A172 (cell line): ENCODE data around the gene TMF1. TPM values are rescaled to one million over a fixed set of nuclear protein-coding genes. Genes with fewer than 3 reads are reported as not detected.

Source experiments
- DNase-seq: peaks from one replicate; pipeline ENCODE4 v3.0.0-alpha.2; 2015; ENCODE audit warnings: low spot score
- total RNA-seq: library from RNA; depleted of rRNA; stranded (reverse); fragments of >200 nt; shearing (Covaris generic); gene quantifications from 2 replicates; pipeline ENCODE4 v1.2.3, GENCODE V29; 2014; rRNA removed

Gene TMF1, protein sequence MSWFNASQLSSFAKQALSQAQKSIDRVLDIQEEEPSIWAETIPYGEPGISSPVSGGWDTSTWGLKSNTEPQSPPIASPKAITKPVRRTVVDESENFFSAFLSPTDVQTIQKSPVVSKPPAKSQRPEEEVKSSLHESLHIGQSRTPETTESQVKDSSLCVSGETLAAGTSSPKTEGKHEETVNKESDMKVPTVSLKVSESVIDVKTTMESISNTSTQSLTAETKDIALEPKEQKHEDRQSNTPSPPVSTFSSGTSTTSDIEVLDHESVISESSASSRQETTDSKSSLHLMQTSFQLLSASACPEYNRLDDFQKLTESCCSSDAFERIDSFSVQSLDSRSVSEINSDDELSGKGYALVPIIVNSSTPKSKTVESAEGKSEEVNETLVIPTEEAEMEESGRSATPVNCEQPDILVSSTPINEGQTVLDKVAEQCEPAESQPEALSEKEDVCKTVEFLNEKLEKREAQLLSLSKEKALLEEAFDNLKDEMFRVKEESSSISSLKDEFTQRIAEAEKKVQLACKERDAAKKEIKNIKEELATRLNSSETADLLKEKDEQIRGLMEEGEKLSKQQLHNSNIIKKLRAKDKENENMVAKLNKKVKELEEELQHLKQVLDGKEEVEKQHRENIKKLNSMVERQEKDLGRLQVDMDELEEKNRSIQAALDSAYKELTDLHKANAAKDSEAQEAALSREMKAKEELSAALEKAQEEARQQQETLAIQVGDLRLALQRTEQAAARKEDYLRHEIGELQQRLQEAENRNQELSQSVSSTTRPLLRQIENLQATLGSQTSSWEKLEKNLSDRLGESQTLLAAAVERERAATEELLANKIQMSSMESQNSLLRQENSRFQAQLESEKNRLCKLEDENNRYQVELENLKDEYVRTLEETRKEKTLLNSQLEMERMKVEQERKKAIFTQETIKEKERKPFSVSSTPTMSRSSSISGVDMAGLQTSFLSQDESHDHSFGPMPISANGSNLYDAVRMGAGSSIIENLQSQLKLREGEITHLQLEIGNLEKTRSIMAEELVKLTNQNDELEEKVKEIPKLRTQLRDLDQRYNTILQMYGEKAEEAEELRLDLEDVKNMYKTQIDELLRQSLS
- 20.3 and 24.4 TPM in 2 replicates for total RNA-seq

DNA sequence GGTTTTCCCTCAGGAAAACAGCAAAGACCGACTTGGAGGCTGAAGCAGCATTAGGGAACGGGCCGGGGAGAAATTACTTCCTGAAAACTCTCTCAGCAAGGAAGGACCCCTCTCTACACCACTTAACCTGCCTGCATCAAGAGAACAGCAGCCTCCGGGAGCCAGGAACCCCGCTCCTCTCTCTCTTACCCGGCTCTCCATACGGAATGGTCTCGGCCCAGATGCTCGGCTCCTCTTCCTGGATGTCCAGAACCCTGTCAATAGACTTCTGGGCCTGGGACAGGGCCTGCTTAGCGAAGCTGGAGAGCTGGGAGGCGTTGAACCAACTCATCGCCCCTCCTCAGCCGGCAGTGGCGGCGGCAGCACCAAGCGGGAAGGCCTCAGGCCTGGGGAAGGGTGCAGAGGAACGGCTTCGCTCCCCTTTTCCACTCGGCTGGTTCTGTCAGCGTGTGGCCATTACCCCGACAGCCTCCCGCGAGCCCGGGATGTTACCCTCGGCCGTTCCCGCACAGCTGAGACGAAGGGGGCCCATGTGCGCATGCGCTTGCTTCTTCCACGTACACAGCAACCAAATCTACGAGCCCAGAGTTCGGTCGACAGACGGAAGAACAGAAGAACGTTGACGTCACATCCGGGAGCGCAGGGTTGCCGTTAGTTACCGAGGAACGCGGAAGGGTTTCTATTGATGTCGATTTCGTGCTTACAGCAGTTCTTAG is at the start of gene TMF1:
TMF1 (minus strand) TSS at position 578 of the 716 bp plus-strand sequence; CDS start at position 331, 247 bp downstream.
- DNase-seq, result peak; percentile 95

DNA sequence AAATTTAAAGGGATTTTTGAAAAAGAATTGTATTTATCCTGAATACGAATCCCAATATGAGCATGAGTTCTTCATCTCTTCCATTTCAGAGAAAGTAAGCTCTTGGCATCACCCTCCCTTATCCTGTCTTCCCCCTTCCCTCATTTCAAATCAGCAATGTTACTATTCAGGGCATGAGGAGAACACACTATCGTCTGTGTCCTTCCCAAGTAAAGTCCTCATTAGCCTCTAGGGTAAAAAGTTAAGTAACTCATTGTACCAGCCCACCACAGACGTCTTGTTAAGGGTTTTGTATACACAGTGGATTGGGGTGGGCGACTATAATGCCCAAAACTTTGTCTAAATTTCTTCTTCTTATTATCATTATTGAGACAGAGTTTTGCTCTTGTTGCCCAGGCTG is 47.4 kb upstream of the TMF1 start:
- no peak for DNase-seq

DNA sequence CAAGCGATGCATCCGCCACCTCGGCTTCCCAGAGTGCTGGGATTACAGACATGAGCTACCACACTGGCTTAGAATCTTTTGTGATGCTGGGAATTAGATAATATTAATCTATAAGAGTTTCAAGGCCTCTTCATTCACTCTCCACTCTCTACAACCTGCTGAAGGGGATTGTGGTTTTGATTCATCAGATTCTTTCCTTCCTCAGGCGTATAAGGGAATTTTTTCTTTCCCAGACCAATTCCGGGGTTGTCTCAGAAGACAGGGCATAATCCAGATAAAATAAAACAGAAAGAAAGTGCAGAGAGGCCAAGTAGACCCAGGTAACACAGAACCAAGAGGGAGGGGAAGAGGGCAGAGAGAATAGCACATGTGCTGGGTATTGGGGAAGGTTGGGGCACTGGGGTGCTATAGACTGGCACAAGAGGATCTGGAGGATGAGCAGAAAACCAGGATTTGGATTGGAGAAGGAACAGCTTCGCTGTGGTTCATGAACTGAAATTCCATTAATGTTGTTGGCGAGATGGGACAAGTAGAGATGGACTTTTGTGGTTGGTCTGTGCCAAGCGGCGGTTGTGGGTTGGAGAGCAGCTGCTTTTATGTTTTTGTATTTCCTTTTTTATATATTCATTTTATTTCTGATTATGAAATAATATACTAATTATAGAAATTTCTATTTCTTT is 45.4 kb upstream of the TMF1 start:
- no peak for DNase-seq

DNA sequence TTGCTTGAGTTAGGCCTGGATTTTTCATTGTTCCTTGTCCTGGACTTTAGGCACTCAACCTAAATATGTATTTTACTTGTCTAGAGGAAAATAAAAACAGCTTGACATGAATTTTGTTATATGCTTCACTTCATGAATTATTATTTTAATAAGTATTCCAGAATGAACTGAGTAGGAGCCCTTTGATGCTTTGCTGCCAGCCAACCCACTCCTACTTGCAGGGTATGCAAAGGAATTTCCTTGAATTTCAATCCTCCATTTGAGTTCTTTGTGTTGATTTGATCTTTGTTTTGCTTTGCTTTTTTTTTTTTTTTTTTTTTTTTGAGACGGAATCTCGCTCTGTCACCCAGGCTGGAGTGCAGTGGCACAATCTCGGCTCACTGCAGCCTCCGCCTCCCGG is 44.2 kb upstream of the TMF1 start:
- no peak for DNase-seq

DNA sequence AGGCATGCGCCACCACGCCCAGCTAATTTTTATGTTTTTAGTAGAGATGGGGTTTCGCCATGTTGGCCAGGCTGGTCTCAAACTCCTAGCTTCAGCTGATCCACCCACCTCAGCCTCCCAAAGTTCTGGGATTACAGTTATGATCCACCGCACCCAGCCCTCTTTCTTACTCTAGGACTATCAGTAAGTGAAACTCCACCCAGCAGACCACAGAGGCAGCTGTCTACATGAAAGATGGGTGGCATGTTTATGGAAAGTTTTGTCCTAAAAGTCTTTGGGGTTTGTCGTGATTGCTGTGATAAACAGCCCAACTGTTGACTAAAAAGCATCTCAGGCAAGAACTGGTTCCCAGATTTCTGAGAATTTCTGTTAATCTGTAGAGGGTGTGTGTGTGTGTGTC is 43.5 kb upstream of the TMF1 start:
- DNase-seq, result no peak

DNA sequence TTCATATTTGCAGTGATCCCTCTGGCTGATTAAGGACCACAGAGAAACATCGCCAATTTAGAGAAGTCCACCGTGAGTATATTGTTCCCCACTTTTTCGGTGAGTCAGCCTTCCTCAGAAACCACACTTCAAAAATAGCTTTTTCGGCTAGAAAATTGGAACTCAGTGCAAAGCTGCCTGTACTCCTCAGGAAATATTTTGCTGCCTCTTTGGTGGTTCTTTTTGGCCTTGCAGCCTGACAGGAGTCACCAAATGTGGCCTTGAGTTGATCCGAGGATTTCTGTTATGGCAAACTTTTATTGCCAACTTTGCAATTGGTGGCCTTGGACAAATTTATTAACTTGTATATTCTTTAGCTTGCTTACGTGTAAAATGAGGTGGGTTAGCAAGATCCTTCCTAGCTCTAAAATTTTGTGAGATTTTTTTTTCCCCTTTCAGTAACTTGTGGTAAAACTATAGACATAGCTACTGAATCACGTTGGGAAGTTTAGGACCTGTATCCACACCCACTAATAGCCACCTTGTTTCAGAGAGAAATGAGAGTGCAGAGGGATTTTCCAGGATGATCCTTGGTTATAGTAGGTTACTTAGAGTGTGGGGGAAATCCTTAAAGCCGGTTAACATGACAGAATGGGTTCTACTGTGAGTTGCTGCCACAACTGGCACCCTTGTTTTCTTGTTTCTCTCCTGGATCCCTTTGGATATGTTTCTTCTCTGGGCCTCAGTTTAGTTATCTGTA is 42.5 kb upstream of the TMF1 start:
- DNase-seq, result peak; percentile 38

DNA sequence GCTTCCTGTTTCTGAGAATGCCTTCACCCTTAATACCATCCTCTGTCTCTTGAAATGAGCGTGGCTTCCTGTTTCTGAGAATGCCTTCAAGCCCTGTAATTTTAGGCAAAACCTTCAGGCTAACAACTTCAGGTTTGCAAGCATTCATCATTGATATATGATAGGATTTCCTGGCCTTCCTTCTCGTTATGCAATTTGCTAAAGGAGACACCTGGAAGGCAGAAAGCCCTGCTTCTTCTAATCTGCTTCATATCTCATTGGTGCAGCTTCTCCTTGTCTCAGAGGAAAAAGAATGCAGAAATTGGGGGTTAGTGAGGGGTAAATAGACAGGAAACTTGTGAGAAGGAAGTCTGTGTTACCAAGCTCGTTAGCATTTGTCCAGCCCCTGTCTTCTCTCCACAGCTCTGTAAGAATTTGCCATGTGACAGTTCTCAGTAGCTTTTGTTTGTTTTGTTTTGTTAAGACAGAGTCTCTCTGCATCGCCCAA is 39.9 kb upstream of the TMF1 start:
- peak; percentile 14 for DNase-seq

DNA sequence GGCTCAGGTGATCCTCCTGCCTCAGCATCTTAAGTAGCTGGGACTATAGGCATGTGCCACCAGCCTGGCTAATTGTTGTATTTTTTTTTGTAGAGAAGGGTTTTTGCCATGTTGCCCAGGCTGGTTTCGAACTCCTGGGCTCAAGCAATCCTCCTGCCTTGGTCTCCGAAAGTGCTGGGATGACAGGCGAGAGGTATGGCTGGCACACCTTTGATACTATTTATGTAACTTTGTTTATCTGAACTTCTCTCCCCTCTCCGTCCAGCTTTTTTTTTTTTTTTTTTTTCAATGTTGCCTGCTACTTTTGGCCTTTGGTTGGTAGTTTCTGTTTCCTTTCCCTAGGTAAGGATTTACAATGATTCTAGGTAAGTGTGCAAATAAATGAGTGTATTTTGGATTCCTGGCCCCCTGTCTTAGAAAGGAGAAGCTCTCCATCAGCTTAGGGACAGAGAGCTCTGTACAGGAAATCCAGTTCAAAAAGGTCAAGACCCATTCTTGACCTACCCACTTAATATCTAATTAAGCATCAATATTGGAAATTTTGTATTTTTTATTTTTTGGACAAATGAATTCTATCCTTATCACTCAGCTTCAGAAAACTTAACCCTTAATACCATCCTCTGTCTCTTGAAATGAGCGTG is 39.4 kb upstream of the TMF1 start:
- no peak for DNase-seq

DNA sequence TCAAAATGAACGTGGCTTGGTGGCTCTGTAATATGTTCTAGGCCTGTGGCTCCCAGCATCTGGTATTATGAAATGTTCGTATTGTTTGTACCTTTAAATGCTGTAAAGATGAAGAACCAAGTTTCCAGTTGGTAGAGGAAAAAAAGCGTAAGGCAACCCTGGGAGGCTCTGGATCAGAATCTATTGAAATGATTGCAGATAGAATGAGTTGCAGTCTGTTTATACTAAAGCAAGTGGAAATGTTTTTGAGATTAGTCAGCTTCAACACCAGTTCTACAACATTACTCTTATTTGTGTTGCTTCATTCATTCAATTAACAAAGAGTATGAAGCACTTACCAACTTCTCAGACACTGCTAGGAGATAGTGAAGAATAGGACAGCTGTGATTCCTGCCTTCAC is 37.9 kb upstream of the TMF1 start:
- peak; percentile 57 for DNase-seq

DNA sequence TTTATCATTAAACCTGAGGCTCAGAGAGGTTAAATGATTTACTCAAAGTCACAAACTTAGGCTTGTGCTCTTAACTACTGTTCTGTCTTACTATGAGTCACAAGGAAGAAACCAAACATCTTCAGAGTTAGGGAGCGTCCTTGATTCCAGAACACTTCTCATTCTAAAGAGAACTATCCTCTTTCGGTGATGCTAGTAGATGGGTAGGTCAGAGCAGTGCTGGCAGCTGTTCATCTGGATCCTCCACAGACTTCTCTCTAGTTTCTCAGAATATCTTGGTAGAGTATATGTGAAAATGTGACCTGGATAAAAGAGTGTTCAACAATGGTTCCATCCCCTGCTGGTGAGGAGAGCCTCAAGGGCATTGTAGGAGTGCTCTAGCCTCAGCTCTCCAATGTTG is 35.9 kb upstream of the TMF1 start:
- DNase-seq, result peak; percentile 14

DNA sequence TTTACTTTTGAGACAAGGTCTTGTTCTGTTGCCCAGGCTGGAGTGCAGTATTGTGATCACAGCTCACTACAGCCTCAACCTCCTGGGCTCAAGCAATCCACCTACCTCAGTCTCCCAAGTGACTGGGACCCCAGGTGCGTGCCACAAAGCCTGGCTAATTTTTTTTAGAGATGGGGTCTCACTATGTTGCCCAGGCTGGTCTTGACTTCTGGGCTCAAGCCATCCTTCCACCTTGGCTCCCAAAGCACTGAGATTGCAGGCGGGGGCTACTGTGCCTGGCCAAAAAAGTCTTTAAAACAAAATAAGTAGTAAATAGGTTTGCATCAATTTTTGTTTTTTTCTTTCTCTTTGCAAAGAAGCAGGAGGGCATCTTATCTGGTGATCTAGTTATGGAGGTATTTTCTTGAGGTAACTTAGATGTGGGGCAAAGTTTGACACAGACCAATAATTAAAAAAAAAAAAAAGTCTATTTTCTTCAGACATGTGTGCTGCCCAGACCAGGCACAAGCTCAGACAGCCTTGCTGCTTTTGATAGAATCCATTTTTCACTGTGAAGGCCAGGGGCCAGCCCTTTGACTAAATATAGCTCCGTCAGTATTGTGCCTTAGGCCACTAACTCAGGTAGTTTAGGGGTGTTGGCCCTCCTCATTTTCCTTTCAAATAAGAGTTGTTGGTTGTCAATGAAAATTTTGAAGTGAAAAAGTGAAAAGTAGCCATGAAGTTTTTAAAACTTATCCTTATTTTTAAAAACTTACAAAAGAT is 35.1 kb upstream of the TMF1 start:
- DNase-seq, result no peak

DNA sequence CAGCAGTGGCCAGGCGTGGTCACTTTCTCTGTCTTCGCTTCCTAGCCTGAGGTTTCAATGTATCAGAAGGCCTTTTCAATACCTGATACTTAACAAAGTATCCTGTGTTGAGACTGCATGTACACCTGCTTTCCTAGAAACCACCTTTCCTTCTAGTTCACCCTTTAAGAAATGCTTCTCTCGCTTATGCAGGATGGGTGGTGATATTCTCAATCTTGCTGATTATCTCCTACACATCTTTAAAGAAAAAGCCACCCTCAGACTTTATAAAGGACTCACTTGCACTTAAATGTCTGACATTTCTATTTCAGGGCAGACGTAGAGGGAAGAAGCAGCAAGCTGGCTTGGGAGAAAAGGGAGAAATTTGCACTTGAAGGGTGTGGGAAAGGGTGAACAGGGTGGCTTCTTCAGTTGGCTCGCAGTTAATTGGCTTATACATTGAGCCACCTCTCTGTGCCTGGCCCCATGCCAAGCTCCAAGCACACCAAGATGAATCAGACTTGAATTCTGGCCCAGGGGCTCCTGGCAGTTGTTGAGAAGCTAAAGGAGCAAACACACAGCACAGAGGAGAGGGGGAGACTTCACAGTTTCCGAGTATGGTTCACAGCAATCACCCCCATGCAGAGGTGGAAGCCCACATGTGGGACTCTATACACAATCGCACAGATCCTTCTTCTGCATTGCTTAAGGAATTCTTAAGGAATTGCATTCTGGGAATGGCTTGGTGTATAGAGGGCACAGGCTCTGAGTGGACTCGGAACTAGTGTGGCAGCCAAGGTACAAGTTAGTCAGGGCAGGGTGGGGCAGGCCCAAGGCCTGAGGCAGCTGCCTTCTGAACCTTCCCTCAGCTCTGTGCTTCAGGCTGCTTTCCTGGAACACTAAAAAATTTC is 33.9 kb upstream of the TMF1 start:
- DNase-seq, result peak; percentile 87

DNA sequence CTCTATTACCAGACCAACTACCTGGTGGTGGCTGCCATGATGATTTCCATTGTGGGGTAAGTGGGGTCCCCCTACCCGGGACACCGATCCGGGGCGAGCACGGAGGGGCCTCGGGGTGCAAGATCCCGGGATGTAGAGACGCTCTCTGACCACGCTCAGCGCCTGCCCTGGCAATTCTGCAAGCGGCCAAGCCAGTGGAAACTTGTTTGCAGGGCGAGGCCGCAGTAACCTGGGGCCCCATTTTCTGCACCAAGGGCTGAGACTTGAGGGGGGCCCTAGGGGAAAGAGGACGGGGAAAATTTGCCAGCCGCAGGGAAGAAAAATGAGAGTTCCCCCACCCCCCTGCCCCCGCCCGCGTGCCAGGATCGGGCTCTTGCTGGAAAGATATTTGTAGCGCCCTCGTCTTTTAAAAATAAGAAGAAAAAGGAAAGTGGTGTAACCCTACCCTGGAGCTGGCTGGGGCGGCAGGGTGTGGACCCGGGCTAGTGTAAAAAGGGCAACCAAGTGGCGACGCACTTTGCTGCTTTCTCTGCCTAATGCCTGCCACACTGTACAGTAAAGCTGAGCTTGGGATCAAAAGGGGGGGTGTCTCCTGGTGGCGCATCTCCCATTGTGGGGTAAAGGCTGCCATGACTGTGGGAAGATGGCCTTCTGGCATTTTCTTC is 33.2 kb upstream of the TMF1 start:
- no peak for DNase-seq

DNA sequence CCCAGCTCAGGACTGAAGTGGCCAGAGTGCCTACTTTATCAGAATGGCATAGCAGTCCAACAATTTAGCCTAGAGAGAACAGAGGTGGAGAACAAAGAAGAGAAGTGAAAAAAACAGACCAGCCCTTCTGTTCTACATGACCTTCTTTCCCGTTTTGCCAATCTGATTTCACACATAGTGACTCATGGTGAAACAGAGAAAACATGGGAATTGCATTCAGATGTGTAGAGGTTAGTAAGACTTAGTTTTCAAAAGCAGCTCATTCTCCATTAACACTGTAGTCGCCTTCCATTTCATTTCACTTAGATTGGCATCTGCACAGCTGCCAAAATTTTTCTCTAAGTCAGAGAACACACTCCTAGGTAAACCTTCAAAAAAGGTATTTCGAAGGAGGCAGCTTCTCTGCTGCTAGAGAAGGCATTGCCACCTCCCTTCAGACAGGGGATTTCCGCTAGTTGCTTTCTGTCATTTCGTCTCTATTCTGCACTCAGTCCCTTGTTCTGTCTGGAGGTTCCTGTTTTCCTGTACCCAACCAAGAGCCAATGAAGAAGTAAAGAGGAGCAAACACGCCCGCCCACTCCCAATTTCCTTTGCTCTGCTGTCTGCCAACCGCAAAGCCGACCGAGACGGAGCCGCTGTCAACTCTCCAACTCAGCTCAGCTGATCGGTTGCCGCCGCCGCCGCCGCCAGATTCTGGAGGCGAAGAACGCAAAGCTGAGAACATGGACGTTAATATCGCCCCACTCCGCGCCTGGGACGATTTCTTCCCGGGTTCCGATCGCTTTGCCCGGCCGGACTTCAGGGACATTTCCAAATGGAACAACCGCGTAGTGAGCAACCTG is 32.4 kb upstream of the TMF1 start, which contains the start of gene ARL6IP5:
ARL6IP5 (plus strand) TSS at position 612 of the 842 bp plus-strand sequence; CDS start at position 723, 111 bp downstream.
- DNase-seq, result peak; percentile 91

DNA sequence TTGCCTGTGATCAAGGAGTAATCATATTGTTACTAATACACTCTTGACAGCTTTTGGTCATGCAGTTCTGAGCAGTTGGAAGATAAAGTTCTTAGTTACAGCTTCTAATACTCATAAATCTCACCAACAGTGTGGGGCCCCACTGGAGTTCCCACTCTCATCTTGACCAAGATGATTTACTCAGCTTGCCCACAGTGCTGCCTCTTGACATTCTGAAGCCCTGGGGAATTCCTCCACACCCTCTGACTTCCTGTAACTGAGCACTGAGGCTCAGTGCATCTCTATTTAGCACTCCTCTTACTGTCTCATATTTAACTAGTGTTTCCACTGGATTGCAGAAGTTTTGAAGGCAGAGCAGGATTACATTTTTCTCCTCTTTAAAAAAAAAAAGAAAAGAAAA is 30.7 kb upstream of the TMF1 start:
- DNase-seq, result peak; percentile 85

DNA sequence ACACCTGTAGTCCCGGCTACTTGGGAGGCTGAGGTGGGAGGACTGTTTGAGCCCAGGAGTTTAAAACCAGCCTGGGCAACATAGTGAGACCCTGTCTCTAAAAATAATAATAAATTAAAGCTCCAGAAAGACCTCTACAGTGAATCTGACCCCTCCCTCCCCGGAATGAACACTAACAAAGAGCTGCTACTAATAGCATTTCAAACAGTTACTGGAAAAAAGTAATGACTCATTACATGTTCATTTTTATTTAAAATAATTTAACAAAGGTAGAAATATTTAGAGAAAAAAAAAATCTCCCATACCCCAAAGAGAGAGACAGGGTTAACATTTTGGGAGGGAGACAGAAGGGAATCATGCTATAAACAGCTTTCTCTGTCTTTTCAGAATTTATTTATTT is 30.2 kb upstream of the TMF1 start:
- no peak for DNase-seq
